RWPE1 (cell line): Measurements from ENCODE around the gene LRRC8E.

Source experiments
- CTCF ChIA-PET: fragments of 350-600 bp; sonication (Branson Sonifier 250); formaldehyde crosslinking; extraction: SDS; loops from one replicate; lab custom pipeline; 2021; lab: Yijun Ruan, JAX
- POLR2A ChIA-PET: fragments of 400-600 bp; formaldehyde crosslinking; extraction: SDS; loops from one replicate; lab custom pipeline; 2020; ENCODE audit warnings: antibody characterized with exemption; ENCODE audit not compliant: low non-redundant PET; lab: Yijun Ruan, JAX
- DNase-seq: peaks from one replicate; pipeline ENCODE4 v3.0.0; 2012; ENCODE audit warnings: low spot score
- H3K27ac ChIP-seq: fragments of 450-650 bp; 2 replicates; pipeline ENCODE4 v1.5.1; 2017
- CTCF ChIP-seq: fragments of 450-650 bp; conservative IDR thresholded peaks from 2 replicates; pipeline ENCODE4 v1.5.1; 2017; ENCODE audit warnings: low read depth, mild to moderate bottlenecking

LRRC8E gene

GRCh38 chr19:7918615-7919421 is 30.5 kb downstream of the LRRC8E start:
- DNase-seq: no peak
- no peak for TF ChIP-seq CTCF
- H3K27ac ChIP-seq: peak overlapping the region; percentile 88
- ChIA-PET POLR2A (interaction anchor here (0.6 kb wide), 1 partner anchor 16 kb away, joined by 3 read pairs; no protein-coding TSS in a partner anchor), CTCF (interaction anchor here (0.6 to 1.6 kb wide), 5 partner anchors 35 to 238 kb away, joined by 3 to 8 read pairs (median 3); no protein-coding TSS in a partner anchor)

- POLR2A ChIA-PET: interaction anchor here (0.7 to 0.8 kb wide), 2 partner anchors 13 to 660 kb away, joined by 3 read pairs; no protein-coding TSS in a partner anchor
- H3K27ac ChIP-seq: peak within 1 kb of the TSS; percentile 88
- peak; percentile 78 for DNase-seq
- CTCF ChIA-PET: interaction anchor here (0.6 to 1.6 kb wide), 4 partner anchors 24 to 237 kb away, joined by 3 to 8 read pairs (median 4); partner anchors contain the start of gene TIMM44
- TF ChIP-seq CTCF: no peak
Measured at GRCh38 chr19:7919610-7920518, 31.6 kb downstream of the LRRC8E start, which contains the start of gene SNAPC2. SNAPC2 (plus strand) TSS chr19:7920338; CDS start chr19:7920367, 29 bp downstream.

GRCh38 chr19:7920519-7921301 is 32.4 kb downstream of the LRRC8E start:
- CTCF ChIA-PET: interaction anchor here (0.6 to 1.6 kb wide), 5 partner anchors 9 to 352 kb away, joined by 3 to 8 read pairs (median 3); partner anchors contain the start of gene TIMM44
- POLR2A ChIA-PET: interaction anchor here (0.7 to 1.3 kb wide), 4 partner anchors 8 to 659 kb away, joined by 3 to 5 read pairs (median 3); no protein-coding TSS in a partner anchor
- peak overlapping the region; percentile 88 for H3K27ac ChIP-seq
- no peak for TF ChIP-seq CTCF
- peak; percentile 95 for DNase-seq

GRCh38 chr19:7921302-7921966 is 33.1 kb downstream of the LRRC8E start:
- H3K27ac ChIP-seq: peak overlapping the region; percentile 88
- POLR2A ChIA-PET: interaction anchor here (1.3 kb wide), 1 partner anchor 8 kb away, joined by 5 read pairs; no protein-coding TSS in a partner anchor
- CTCF ChIA-PET: interaction anchor here (0.5 to 1.0 kb wide), 3 partner anchors 9 to 353 kb away, joined by 3 to 4 read pairs (median 3); no protein-coding TSS in a partner anchor
- TF ChIP-seq CTCF: no peak
- DNase-seq: no peak

GRCh38 chr19:7921967-7922835 is 33.9 kb downstream of the LRRC8E start:
- ChIA-PET CTCF (interaction anchor here (0.5 to 1.0 kb wide), 2 partner anchors 8 to 53 kb away, joined by 3 to 4 read pairs; no protein-coding TSS in a partner anchor), POLR2A (no interaction called here)
- peak overlapping the region; percentile 88 for H3K27ac ChIP-seq
- TF ChIP-seq CTCF: no peak
- DNase-seq: no peak
